SJCRH30 (cell line): ENCODE results near the gene NSD1. TPM values are rescaled to one million over a fixed set of nuclear protein-coding genes. Genes with fewer than 3 reads are reported as not detected.

Experiments used
- DNase-seq, 2 experiments: peaks; one replicate each; pipeline ENCODE4 v3.0.0-alpha.2; 2015 to 2020
- H3K27ac ChIP-seq: fragments of 250-450 bp; sonication (Bioruptor Pico); 2 replicates; pipeline ENCODE4 v1.5.1; 2020; ENCODE audit warnings: mild to moderate bottlenecking, moderate library complexity
- H3K27me3 ChIP-seq: fragments of 250-450 bp; sonication (Bioruptor Pico); 2 replicates; pipeline ENCODE4 v1.5.1; 2020; ENCODE audit warnings: mild to moderate bottlenecking, moderate library complexity
- H3K36me3 ChIP-seq: fragments of 250-450 bp; sonication (Bioruptor Pico); 2 replicates; pipeline ENCODE4 v1.5.1; 2020; ENCODE audit warnings: mild to moderate bottlenecking, moderate library complexity
- H3K4me1 ChIP-seq: fragments of 250-450 bp; sonication (Bioruptor Pico); 2 replicates; pipeline ENCODE4 v1.5.1; 2020; ENCODE audit warnings: mild to moderate bottlenecking, moderate library complexity
- H3K4me3 ChIP-seq: fragments of 250-450 bp; sonication (Bioruptor Pico); 2 replicates; pipeline ENCODE4 v1.5.1; 2020; ENCODE audit warnings: mild to moderate bottlenecking, moderate library complexity
- H3K9me3 ChIP-seq: fragments of 250-450 bp; sonication (Bioruptor Pico); replicated peaks from 2 replicates; pipeline ENCODE4 v1.5.1; 2020; ENCODE audit warnings: mild to moderate bottlenecking, moderate library complexity
- total RNA-seq: library from RNA; depleted of rRNA; stranded (reverse); fragments of >200 nt; shearing (Covaris generic); gene quantifications from 2 replicates; pipeline ENCODE4 v1.2.3, GENCODE V29; 2014; rRNA removed

NSD1 gene, protein sequence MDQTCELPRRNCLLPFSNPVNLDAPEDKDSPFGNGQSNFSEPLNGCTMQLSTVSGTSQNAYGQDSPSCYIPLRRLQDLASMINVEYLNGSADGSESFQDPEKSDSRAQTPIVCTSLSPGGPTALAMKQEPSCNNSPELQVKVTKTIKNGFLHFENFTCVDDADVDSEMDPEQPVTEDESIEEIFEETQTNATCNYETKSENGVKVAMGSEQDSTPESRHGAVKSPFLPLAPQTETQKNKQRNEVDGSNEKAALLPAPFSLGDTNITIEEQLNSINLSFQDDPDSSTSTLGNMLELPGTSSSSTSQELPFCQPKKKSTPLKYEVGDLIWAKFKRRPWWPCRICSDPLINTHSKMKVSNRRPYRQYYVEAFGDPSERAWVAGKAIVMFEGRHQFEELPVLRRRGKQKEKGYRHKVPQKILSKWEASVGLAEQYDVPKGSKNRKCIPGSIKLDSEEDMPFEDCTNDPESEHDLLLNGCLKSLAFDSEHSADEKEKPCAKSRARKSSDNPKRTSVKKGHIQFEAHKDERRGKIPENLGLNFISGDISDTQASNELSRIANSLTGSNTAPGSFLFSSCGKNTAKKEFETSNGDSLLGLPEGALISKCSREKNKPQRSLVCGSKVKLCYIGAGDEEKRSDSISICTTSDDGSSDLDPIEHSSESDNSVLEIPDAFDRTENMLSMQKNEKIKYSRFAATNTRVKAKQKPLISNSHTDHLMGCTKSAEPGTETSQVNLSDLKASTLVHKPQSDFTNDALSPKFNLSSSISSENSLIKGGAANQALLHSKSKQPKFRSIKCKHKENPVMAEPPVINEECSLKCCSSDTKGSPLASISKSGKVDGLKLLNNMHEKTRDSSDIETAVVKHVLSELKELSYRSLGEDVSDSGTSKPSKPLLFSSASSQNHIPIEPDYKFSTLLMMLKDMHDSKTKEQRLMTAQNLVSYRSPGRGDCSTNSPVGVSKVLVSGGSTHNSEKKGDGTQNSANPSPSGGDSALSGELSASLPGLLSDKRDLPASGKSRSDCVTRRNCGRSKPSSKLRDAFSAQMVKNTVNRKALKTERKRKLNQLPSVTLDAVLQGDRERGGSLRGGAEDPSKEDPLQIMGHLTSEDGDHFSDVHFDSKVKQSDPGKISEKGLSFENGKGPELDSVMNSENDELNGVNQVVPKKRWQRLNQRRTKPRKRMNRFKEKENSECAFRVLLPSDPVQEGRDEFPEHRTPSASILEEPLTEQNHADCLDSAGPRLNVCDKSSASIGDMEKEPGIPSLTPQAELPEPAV (N-terminal part only)
- 3.5 and 5.7 TPM in 2 replicates for total RNA-seq

DNA sequence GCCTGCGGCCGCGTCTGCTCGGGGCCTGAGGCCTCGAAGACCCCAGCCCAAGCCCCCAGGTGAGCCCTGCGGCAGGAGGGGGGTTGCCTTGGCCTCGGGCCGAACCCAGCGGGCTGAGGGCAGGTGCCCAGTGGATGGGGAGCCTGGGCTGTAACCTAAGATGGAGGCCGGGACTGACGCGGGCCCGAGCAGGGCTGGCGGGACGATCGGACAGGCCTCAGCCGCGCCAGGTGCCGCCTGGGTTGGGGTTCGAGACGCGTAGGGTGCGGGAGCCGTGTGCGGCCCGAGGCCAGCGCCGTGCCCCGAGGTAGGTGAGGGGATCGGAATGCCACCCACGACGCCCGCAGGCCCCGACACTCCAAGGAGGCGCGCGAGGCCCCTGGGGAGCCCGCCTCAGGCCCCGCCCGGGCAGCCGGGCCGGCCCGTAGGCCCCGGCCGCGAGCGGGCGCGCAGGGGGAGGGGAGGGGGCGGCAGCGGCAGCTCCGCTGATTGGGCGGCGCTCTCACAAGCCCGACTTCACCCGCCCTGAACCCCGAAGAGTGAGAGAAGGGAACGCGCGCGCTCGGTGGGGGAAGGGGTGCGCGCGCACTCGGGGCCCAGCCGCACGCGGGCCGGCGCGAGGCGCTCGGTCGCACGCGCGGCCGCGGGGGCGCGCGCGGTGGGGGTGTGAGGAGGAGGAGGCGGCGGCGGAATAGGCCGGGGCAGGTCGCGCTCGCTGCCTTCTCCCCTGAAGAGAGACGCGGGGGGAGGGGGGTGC, at the start of gene NSD1:
Gene NSD1 (plus strand): TSS at position 678 of the 757 bp plus-strand sequence. CDS start 1,331 bp downstream, outside the sequence.
- Histone ChIP-seq H3K27ac (peak within 1 kb of the TSS; percentile 88), H3K36me3 (no peaks in the 10 kb centered on the region), H3K27me3 (no peaks in the 10 kb centered on the region), H3K9me3 (no peaks in the 10 kb centered on the region), H3K4me1 (no peaks in the 10 kb centered on the region; the same call in 1 of the 2 replicates), H3K4me3 (peak within 1 kb of the TSS; percentile 62)
- no peak for DNase-seq

- no peaks in the 10 kb centered on the region for H3K9me3 ChIP-seq
- peak; percentile 55 to 63 for DNase-seq
- H3K27me3 ChIP-seq, result no peaks in the 10 kb centered on the region
- peaks cover 14% of the 10 kb centered on the region for H3K36me3 ChIP-seq
- peaks cover 13% of the 10 kb centered on the region for H3K4me1 ChIP-seq
- H3K4me3 ChIP-seq, result no peak overlapping the region
- H3K27ac ChIP-seq, result no peak overlapping the region
Observed at GRCh38 chr5:177084175-177084574, 49.4 kb upstream of the NSD1 start.

- peak overlapping the region; percentile 11 for H3K4me3 ChIP-seq
- H3K4me1 ChIP-seq, result peaks cover 27% of the 10 kb centered on the region
- no peak overlapping the region for H3K27ac ChIP-seq
- no peaks in the 10 kb centered on the region for H3K27me3 ChIP-seq
- no peak for DNase-seq
- peaks cover 33% of the 10 kb centered on the region for H3K36me3 ChIP-seq
- H3K9me3 ChIP-seq, result no peaks in the 10 kb centered on the region
Observed at GRCh38 chr5:177085985-177086653, 47.5 kb upstream of the NSD1 start.

DNA sequence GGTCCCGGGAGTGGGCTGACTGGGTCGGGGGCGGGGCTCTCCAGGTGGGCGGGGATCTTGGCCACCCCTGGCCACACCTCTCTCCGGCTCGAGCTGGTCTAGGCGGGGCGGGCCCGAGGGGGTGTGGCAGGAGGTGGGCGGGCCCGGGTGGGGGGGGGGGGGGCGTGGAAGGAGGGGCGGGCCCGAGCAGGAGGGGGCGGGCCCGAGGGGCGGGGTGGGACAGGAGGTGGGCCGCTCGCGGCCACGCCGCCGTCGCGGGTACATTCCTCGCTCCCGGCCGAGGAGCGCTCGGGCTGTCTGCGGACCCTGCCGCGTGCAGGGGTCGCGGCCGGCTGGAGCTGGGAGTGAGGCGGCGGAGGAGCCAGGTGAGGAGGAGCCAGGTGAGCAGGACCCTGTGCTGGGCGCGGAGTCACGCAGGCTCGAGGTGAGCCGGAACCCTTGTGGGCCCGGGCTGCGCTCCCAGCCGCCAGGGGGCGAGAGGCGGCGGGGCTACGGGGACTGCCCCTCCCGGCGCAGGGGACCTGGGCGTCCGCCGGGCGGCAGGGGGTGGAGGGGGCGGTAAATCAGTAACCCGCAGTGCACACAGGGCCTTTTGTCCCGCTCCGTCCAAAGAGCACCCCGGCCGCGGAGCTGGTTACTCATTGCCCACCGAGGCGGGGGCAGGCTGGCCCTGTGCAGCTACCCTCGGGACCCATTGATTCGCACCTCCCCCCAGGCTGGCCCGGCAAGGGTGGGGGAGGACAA, 46.7 kb upstream of the NSD1 start, which contains the start of gene FGFR4:
Gene FGFR4 (plus strand): TSS at position 262 of the 744 bp plus-strand sequence. CDS start 2,688 bp downstream, outside the sequence.
- Histone ChIP-seq H3K4me3 (peak within 1 kb of the TSS; percentile 100), H3K36me3 (peaks cover 40% of the 10 kb centered on the region), H3K27me3 (no peaks in the 10 kb centered on the region), H3K9me3 (no peaks in the 10 kb centered on the region), H3K4me1 (peaks cover 34% of the 10 kb centered on the region), H3K27ac (peak within 1 kb of the TSS; percentile 92)
- peak; percentile 95 to 97 for DNase-seq

DNA sequence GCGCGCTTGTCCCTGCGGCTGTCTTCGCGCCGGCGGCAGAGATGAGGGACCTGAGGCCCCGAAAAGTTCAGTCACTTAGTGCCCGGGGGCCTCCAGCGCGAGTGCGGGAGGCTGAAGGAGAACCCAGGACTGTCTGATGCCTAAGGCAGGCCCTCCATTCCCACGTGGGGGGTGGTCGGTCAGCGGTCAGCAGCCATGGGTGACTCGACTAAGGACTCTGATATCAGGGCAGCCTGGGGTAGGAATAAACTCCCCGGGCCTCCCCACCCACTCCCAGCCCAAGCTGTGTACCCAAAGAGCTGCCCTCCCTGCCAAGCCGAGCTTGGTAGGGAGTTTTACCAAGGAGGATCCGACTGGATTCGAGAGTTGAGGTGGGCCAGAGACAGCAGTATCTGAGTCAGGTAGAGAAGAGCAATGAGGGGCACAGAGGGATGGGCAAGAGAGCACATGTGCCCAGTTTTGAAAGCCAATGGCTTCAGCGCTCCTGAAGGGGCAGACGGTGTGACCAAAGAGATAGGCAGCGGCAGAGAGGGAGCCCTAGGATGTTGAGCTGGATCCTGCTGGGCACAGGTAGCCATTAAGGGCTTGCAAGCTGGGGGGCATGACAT, 46.1 kb upstream of the NSD1 start:
- DNase-seq, result peak in 1 of 2 experiments; percentile 52
- peaks cover 47% of the 10 kb centered on the region for H3K36me3 ChIP-seq
- peak overlapping the region; percentile 100 for H3K4me3 ChIP-seq
- H3K27me3 ChIP-seq, result no peaks in the 10 kb centered on the region
- peak overlapping the region; percentile 92 for H3K27ac ChIP-seq
- H3K9me3 ChIP-seq, result no peaks in the 10 kb centered on the region
- peaks cover 40% of the 10 kb centered on the region for H3K4me1 ChIP-seq

- peak overlapping the region; percentile 92; the same call in 1 of the 2 replicates for H3K27ac ChIP-seq
- peak overlapping the region; percentile 100 for H3K4me3 ChIP-seq
- no peaks in the 10 kb centered on the region for H3K9me3 ChIP-seq
- H3K4me1 ChIP-seq, result peaks cover 48% of the 10 kb centered on the region
- no peak for DNase-seq
- peaks cover 63% of the 10 kb centered on the region for H3K36me3 ChIP-seq
- no peaks in the 10 kb centered on the region for H3K27me3 ChIP-seq
Observed at GRCh38 chr5:177089127-177089526, 44.4 kb upstream of the NSD1 start.

DNA sequence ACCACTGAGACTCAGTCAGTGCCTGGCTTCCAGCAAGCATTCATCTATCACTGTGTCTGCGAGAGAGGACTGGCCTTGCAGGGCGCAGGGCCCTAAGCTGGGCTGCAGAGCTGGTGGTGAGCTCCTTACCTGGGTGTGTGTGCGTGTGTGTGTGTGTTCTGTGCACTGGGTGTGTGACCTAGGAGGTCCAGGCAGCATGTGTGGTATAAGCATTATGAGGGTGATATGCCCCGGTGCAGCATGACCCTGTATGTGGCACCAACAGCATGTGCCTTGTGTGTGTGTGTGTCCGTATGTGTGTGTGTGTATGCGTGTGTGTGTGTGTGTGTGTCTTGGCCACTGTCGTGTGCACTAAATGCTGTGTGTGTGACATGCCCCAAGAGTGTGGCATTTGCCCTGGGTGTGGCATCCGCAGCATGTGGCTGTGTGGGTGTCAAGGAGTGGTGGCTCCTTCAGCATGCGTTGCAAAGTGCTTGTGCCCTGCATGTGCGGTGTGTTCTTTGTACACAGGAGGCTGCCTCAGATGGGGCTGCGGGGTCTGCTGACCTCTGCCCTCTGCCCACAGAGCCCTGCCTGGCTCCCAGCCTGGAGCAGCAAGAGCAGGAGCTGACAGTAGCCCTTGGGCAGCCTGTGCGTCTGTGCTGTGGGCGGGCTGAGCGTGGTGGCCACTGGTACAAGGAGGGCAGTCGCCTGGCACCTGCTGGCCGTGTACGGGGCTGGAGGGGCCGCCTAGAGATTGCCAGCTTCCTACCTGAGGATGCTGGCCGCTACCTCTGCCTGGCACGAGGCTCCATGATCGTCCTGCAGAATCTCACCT, 43.5 kb upstream of the NSD1 start:
- Histone ChIP-seq H3K27me3 (no peaks in the 10 kb centered on the region), H3K9me3 (no peaks in the 10 kb centered on the region), H3K36me3 (peaks cover 70% of the 10 kb centered on the region), H3K4me3 (peak overlapping the region; percentile 100), H3K4me1 (peaks cover 56% of the 10 kb centered on the region), H3K27ac (no peak overlapping the region; the same call in 1 of the 2 replicates)
- no peak for DNase-seq

DNA sequence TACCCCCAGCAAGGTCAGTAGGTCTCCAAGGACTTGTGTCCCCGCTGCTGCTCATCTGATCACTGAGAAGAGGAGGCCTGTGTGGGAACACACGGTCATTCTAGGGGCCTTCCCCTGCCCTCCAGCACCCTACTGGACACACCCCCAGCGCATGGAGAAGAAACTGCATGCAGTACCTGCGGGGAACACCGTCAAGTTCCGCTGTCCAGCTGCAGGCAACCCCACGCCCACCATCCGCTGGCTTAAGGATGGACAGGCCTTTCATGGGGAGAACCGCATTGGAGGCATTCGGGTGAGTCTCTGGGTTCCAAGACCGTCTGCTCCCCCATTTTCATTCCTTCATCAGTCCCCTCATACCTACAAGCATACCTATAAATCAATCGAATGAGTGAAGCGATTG, 42.8 kb upstream of the NSD1 start:
- peaks cover 62% of the 10 kb centered on the region for H3K4me1 ChIP-seq
- H3K4me3 ChIP-seq, result no peak overlapping the region; the same call in 1 of the 2 replicates
- DNase-seq, result no peak
- no peaks in the 10 kb centered on the region for H3K27me3 ChIP-seq
- no peaks in the 10 kb centered on the region for H3K9me3 ChIP-seq
- H3K27ac ChIP-seq, result no peak overlapping the region
- peaks cover 78% of the 10 kb centered on the region for H3K36me3 ChIP-seq

GRCh38 chr5:177091232-177091631, 42.3 kb upstream of the NSD1 start:
- Histone ChIP-seq H3K4me3 (no peak overlapping the region), H3K9me3 (no peaks in the 10 kb centered on the region), H3K27ac (no peak overlapping the region), H3K27me3 (no peaks in the 10 kb centered on the region), H3K36me3 (peaks cover 82% of the 10 kb centered on the region), H3K4me1 (peaks cover 62% of the 10 kb centered on the region)
- no peak for DNase-seq

DNA sequence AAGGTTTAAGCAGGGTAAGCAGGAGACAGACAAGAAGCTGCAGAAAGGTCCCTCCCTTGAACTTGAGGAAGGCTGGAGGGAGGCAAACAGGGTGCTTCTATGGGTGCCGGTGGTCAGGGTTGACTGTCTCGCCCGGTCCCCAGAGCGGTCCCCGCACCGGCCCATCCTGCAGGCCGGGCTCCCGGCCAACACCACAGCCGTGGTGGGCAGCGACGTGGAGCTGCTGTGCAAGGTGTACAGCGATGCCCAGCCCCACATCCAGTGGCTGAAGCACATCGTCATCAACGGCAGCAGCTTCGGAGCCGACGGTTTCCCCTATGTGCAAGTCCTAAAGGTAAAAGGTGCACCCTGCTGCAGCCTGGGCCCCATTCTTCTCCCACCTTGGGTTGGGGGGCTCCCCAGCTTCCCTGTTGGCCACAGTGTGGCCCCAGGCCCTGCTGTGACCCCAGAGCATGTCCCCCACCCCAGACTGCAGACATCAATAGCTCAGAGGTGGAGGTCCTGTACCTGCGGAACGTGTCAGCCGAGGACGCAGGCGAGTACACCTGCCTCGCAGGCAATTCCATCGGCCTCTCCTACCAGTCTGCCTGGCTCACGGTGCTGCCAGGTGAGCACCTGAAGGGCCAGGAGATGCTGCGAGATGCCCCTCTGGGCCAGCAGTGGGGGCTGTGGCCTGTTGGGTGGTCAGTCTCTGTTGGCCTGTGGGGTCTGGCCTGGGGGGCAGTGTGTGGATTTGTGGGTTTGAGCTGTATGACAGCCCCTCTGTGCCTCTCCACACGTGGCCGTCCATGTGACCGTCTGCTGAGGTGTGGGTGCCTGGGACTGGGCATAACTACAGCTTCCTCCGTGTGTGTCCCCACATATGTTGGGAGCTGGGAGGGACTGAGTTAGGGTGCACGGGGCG, 41.1 kb upstream of the NSD1 start:
- peaks cover 88% of the 10 kb centered on the region for H3K36me3 ChIP-seq
- no peaks in the 10 kb centered on the region for H3K9me3 ChIP-seq
- H3K27me3 ChIP-seq, result no peaks in the 10 kb centered on the region
- H3K4me3 ChIP-seq, result no peak overlapping the region
- no peak overlapping the region for H3K27ac ChIP-seq
- H3K4me1 ChIP-seq, result peaks cover 69% of the 10 kb centered on the region
- DNase-seq, result no peak
